HepG2 (cell line): ENCODE measurements around the gene COA3. TPM values are rescaled to one million over a fixed set of nuclear protein-coding genes. Genes with fewer than 3 reads are reported as not detected.

Experiments used
- CHD2 ChIP-seq: IDR thresholded peaks from 2 replicates; pipeline ENCODE4 v1.6.1; 2011; ENCODE audit warnings: low read depth, low read length, improper control_type of control experiment
- EHMT2 ChIP-seq: fragments of 200-600 bp; sonication (generic); IDR thresholded peaks from 2 replicates; pipeline ENCODE4 v1.7.0; 2017; ENCODE audit warnings: antibody characterized with exemption, low read depth, low read length, borderline replicate concordance
- GLI4 ChIP-seq: sonication (generic); formaldehyde crosslinking; IDR thresholded peaks from 2 replicates; pipeline ENCODE4 v1.5.1; 2020; ENCODE audit warnings: missing genetic modification reagents, mild to moderate bottlenecking, moderate library complexity, borderline replicate concordance
- KLF16 ChIP-seq, 2 experiments: sonication (generic) in 1 of 2; formaldehyde crosslinking in 1 of 2; IDR thresholded peaks; 2 replicates each; pipeline versions ENCODE4 v1.6.1 to v1.8.0; 2016 to 2023; ENCODE audit warnings: missing genetic modification reagents in 2 of 2, missing compliant biosample characterization in 1 of 2
- NFATC3 ChIP-seq: sonication (generic); formaldehyde crosslinking; IDR thresholded peaks from 2 replicates; pipeline ENCODE4 v1.5.1; 2020; ENCODE audit warnings: mild to moderate bottlenecking, missing genetic modification reagents
- RORA ChIP-seq: sonication (generic); formaldehyde crosslinking; IDR thresholded peaks from 2 replicates; pipeline ENCODE4 v1.5.0; 2020; ENCODE audit warnings: mild to moderate bottlenecking, missing genetic modification reagents, moderate library complexity
- SMAD9 ChIP-seq: sonication (generic); formaldehyde crosslinking; IDR thresholded peaks from 2 replicates; pipeline ENCODE4 v1.5.1; 2020; ENCODE audit warnings: mild to moderate bottlenecking, missing genetic modification reagents
- SMC3 ChIP-seq: IDR thresholded peaks from 2 replicates; pipeline ENCODE4 v1.6.1; 2011; ENCODE audit warnings: low read length, improper control_type of control experiment
- SNAPC4 ChIP-seq: sonication (generic); formaldehyde crosslinking; IDR thresholded peaks from 2 replicates; pipeline ENCODE4 v1.4.0; 2020; ENCODE audit warnings: mild to moderate bottlenecking, missing genetic modification reagents
- SUZ12 ChIP-seq: fragments of 150-350 bp; IDR thresholded peaks from 2 replicates; pipeline ENCODE4 v1.6.1; 2014; ENCODE audit warnings: low read depth, low read length
- ZBTB38 ChIP-seq: sonication (generic); formaldehyde crosslinking; IDR thresholded peaks from 2 replicates; pipeline ENCODE4 v1.5.1; 2020; ENCODE audit warnings: mild to moderate bottlenecking, missing genetic modification reagents
- ZIK1 ChIP-seq: sonication (generic); formaldehyde crosslinking; IDR thresholded peaks from 2 replicates; pipeline ENCODE4 v1.5.0; 2020; ENCODE audit warnings: mild to moderate bottlenecking, low read depth, missing genetic modification reagents, borderline replicate concordance
- ZNF101 ChIP-seq: sonication (generic); formaldehyde crosslinking; IDR thresholded peaks from 2 replicates; pipeline ENCODE4 v1.4.0; 2020; ENCODE audit warnings: mild to moderate bottlenecking, low read depth, missing genetic modification reagents, borderline replicate concordance
- ZNF282 ChIP-seq: fragments of 450-650 bp; IDR thresholded peaks from 2 replicates; pipeline ENCODE4 v1.6.1; 2018; ENCODE audit not compliant: partially characterized antibody
- ZNF44 ChIP-seq: sonication (generic); formaldehyde crosslinking; IDR thresholded peaks from 2 replicates; pipeline ENCODE4 v1.5.1; 2020; ENCODE audit warnings: mild to moderate bottlenecking, missing genetic modification reagents
- ZNF580 ChIP-seq: IDR thresholded peaks from 2 replicates; pipeline ENCODE4 v1.6.1; 2016; ENCODE audit warnings: low read depth, borderline replicate concordance
- ZNF674 ChIP-seq: sonication (generic); formaldehyde crosslinking; IDR thresholded peaks from 2 replicates; pipeline ENCODE4 v1.5.0; 2020; ENCODE audit warnings: low read depth, mild to moderate bottlenecking, missing genetic modification reagents
- ZNF780A ChIP-seq: sonication (generic); formaldehyde crosslinking; IDR thresholded peaks from 2 replicates; pipeline ENCODE4 v1.8.0; 2022; ENCODE audit warnings: mild to moderate bottlenecking, missing genetic modification reagents, moderate library complexity
- ZNF879 ChIP-seq: sonication (generic); formaldehyde crosslinking; IDR thresholded peaks from 2 replicates; pipeline ENCODE4 v1.8.1; 2023; ENCODE audit warnings: missing genetic modification reagents
- polyA plus RNA-seq, 8 experiments: library from polyadenylated mRNA; depleted of rRNA in 3 of 8; stranded (reverse) in 7 of 8; unstranded in 1 of 8; fragments of >200 nt; fragmentation: Illumina TruSeq in 4 of 8; extraction: Trizol in 4 of 8; gene quantifications; 2 replicates each; pipeline versions ENCODE4 v1.2.1 to v1.2.3, GENCODE V29; 2011 to 2016; ENCODE audit warnings: low read depth in 4 of 8, missing spikeins in 1 of 8, mixed read lengths in 1 of 8; ENCODE audit not compliant: insufficient read depth in 1 of 8
- total RNA-seq, 5 experiments: library from RNA; depleted of rRNA; stranded (reverse); fragments of >200 nt; fragmentation: Illumina TruSeq; extraction: Trizol; gene quantifications; 2 replicates each; pipeline ENCODE4 v1.2.3, GENCODE V29; 2016; ENCODE audit warnings: low read depth in 1 of 5
- TF ChIP-seq, protein P1 (sequence below): sonication (generic); formaldehyde crosslinking; IDR thresholded peaks from 2 replicates; pipeline ENCODE4 v1.4.0; 2020; ENCODE audit warnings: missing genetic modification reagents; ENCODE audit errors: not compliant biosample characterization
- TF ChIP-seq, protein P2 (sequence below): sonication (generic); formaldehyde crosslinking; IDR thresholded peaks from 2 replicates; pipeline ENCODE4 v1.5.0; 2020; ENCODE audit warnings: missing genetic modification reagents

COA3 gene
- total and polyA plus RNA-seq, 2 of the 13 experiments (the other 11 are each of a cell fraction or from before 2014, with no cell fraction given) = 133 to 202 TPM

DNA sequence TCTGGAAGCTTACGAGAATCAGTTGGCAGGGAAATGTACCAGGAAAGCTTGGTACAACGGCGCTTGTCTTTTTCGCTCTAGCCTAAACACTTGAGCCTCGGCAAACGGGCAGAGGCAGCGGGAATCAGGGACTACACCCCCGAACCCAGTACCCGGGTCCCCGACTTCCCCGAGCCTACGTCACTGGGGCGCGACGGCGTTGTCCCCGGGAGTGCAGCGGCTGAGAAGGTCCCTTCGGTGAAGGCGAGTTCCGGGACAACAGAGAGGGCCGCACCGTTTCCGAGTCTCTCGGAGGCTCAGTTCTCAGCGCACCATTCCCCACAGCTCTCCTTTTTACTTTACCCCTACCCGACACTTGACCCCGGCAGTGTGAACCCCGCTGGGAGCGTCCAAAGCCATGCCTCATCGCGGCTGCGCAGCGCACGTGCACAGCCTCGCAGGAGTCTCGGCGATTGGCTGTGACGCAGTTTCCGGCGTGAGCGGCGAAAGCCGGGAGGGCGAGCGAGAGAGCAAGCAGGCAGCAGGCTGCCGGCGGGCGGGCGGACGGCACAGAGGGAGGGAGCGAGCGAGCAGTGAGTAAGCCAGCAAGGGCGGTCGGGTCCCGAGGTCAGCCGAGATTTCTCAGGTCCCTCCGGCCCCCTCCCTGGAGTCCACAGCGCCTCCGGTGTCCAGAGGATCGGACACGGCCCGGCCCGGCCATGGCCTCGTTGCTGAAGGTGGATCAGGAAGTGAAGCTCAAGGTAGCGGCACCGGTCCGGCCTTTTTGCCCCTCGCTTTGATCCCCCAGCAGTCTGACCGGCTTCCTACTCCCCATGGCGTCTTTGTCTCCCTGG lies 34.6 kb upstream of the COA3 start, which contains the start of gene PSME3 (continued):
- TF ChIP-seq, protein P1, sequence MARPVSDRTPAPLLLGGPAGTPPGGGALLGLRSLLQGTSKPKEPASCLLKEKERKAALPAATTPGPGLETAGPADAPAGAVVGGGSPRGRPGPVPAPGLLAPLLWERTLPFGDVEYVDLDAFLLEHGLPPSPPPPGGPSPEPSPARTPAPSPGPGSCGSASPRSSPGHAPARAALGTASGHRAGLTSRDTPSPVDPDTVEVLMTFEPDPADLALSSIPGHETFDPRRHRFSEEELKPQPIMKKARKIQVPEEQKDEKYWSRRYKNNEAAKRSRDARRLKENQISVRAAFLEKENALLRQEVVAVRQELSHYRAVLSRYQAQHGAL = peak; percentile 75
- no peak for TF ChIP-seq SUZ12
- no peak for TF ChIP-seq RORA (CRISPR knock-in tag)
- TF ChIP-seq ZNF44 (CRISPR knock-in tag) = peak; percentile 91
- no peak; the same call in 1 of the 2 replicates for TF ChIP-seq ZNF580 (CRISPR knock-in tag)
- no peak for TF ChIP-seq NFATC3 (CRISPR knock-in tag)
- TF ChIP-seq EHMT2 = no peak
- no peak for TF ChIP-seq ZNF282
- peak; percentile 85; the same call in 1 of the 2 replicates for TF ChIP-seq ZNF101 (CRISPR knock-in tag)
- peak; percentile 50; the same call in 1 of the 2 replicates for TF ChIP-seq GLI4
- TF ChIP-seq, protein P2, sequence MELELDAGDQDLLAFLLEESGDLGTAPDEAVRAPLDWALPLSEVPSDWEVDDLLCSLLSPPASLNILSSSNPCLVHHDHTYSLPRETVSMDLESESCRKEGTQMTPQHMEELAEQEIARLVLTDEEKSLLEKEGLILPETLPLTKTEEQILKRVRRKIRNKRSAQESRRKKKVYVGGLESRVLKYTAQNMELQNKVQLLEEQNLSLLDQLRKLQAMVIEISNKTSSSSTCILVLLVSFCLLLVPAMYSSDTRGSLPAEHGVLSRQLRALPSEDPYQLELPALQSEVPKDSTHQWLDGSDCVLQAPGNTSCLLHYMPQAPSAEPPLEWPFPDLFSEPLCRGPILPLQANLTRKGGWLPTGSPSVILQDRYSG (CRISPR knock-in tag) = peak; percentile 49; the same call in 1 of the 2 replicates
- peak in 1 of 2 experiments; percentile 92; a peak in 2 of 4 replicates for TF ChIP-seq KLF16 (CRISPR knock-in tag; IDR thresholded peaks at IDR 0.05)
- TF ChIP-seq SMAD9 (CRISPR knock-in tag) = no peak; the same call in 1 of the 2 replicates
- peak; percentile 83 for TF ChIP-seq ZNF780A (CRISPR knock-in tag)
- peak; percentile 84; the same call in 1 of the 2 replicates for TF ChIP-seq SNAPC4
- peak; percentile 94 for TF ChIP-seq ZIK1 (CRISPR knock-in tag)
- peak; percentile 77 for TF ChIP-seq ZBTB38 (CRISPR knock-in tag)
- peak; percentile 79; the same call in 1 of the 2 replicates for TF ChIP-seq ZNF879 (CRISPR knock-in tag)
- TF ChIP-seq CHD2 = no peak
- TF ChIP-seq SMC3 = no peak
- no peak for TF ChIP-seq ZNF674
